ENCODE results near the gene NR2E1.

- TF ChIP-seq CTCF (IDR thresholded peaks at IDR 0.05; ENCODE audit: low read length) = no peak
- TF ChIP-seq EZH2 (IDR thresholded peaks at IDR 0.05; ENCODE audit: borderline replicate concordance, low read length) = no peak
These were observed 21.7 kb downstream of the NR2E1 start for GRCh38 chr6:108187519-108187918.

Data from OCI-LY1 (cell line).